Fibroblast of skin of left quadriceps (primary cell): ENCODE measurements around the gene ERAS.
A peak's percentile ranks its signal among the peaks of the same experiment; 100 is the strongest.

Experiments used
- DNase-seq, 2 experiments: peaks; one replicate each; pipeline ENCODE4 v3.0.0-alpha.2; 2013; ENCODE audit warnings: low read depth in 2 of 2

The ERAS gene

DNA sequence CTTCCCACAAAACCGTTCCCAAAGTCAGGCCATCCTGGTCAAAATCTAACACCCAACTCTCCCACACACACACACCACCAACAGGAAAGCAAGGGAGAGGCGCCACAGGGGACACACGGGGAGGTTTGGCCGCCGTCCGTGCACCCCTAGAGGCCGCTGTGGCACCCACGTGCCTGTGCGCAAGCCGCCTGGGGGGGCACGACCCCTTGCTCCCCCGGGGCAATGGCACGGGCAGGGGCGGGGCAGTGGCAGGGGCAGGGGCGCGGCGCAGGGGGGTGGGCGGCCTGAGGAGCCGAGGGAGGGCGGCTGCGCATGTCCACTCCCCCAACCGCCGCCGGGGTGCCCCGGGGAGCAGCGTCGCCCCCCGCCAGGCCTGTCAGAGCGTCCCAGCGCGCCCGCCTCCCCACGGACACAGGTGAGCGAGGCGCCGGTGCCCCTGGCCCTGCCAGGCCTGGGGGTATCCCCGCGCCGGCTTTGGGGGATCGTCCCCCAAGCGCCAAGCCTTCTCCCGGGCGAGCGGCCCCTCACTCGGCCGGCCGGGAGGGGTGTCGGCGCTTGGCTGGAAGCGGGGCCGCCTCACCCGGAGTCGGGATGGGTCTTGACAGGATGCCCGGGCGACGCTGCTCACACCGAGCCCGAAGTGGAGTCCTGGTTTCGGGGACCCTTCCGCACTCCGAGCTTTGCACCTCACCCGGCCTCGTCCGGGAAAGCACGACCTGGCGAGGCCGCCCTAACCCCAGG, at the start of gene ERAS:
Gene ERAS (plus strand): TSS at position 379 of the 741 bp plus-strand sequence. CDS start 2,611 bp downstream, outside the sequence.
- DNase-seq = no peak

DNA sequence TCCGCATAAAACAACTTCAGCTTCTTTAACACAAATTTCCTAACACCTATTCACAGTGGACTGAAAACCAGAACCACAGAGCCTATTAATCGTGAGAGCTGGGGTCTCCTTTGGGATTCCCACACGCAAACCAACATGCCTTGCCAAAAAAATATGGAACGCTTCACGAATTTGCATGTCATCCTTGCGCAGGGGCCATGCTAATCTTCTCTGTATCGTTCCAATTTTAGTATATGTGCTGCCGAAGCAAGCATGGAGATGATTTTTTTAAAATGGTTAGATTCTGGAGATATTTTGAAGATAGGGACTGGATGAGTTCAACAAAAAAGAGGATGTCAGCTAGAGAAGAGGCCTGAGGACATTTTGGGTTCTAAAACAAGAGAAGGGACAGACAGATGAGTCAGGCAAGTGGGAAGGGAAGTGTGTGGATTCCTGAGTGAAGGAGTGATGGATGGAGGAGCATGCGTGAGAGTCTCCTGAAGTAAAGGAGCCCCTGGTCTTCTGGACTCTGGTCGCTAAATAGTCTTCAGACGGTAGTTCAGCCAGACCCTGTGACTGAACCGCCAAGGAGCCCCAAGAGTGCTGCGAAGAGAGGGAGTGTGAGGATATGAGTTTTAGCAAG, 49.4 kb upstream of the ERAS start:
- DNase-seq = no peak

- DNase-seq = no peak
These were observed 46.9 kb upstream of the ERAS start for GRCh38 chrX:48779399-48779798.

DNA sequence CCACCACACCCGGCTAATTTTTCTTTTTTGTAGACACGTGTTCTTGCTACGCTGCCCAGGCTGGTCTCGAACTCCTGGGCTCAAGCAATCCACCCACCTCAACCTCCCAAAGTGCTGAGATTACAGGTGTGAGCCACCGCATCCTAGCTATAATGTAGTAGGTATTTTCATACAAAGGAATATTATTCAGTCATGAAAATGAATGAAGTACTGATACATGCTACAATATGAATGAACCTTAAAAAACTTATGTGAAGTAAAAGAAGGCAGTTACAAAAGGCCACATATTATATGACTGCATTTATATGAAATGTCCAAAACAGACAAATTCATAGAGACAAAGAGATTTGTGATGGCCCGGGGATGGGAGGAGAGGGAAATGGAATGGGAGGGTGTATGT, 44.6 kb upstream of the ERAS start:
- no peak for DNase-seq

GRCh38 chrX:48782216-48782615, 44.1 kb upstream of the ERAS start:
- DNase-seq = no peak

GRCh38 chrX:48782795-48783194, 43.5 kb upstream of the ERAS start:
- no peak for DNase-seq

DNA sequence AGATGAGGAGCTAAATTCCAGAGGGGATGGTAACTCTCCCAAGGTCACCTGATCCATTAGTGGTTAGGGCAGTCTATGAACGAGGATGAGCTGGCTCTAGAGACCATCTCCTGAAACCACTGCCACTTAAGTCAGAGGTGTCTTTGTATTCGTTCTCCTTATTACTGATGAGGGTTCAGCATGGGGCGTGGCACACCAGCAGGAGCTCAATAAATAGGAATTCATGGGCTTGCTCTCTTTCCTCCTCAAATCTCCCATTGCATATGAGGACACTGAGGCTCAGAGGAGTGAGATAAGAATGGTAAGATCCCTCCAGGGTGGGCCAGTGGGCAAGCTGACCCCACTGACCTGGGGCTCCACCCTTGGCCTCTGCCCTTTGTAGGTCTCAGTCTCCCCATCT, 41.6 kb upstream of the ERAS start:
- DNase-seq = no peak

GRCh38 chrX:48785186-48785539, 41.1 kb upstream of the ERAS start:
- no peak for DNase-seq

DNA sequence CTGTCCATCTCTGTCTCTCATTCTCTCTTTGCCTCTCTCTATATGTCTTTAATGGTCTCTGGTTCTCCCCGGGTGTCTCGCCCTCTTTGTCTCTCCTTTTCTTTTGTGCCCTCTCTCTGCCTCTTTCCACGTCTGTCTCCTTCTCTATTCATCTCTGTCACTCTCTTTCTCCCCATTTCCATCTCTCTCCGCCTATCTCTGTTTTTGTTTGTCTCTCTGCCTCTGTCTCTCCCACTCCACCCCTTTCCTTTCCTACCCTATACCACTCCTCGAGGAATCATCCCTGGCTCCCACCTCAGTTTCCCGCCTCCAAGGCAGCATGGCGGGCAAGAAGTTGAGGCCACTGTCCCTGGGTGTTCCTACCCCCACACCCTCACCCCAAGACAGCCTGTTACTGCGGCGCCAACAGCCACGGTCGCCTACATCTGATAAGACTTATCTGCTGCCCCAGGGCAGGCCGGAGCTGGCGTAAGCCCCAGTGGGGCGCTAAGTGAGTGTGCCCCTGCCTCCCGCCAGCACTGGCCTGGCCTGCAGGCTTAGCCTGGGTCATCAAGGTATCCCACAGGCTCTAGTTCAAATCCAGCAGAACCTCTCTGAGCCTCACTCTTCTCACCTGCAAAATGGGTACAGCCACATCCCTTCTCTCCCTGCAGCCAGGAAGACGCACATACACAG, 40.6 kb upstream of the ERAS start:
- DNase-seq = no peak

- DNase-seq = no peak
These were observed 39.9 kb upstream of the ERAS start, which contains the start of gene GATA1 for GRCh38 chrX:48786341-48786800. Gene GATA1, plus strand, starts transcription at chrX:48786590. Its CDS starts 4,520 bp downstream, at chrX:48791110.

DNA sequence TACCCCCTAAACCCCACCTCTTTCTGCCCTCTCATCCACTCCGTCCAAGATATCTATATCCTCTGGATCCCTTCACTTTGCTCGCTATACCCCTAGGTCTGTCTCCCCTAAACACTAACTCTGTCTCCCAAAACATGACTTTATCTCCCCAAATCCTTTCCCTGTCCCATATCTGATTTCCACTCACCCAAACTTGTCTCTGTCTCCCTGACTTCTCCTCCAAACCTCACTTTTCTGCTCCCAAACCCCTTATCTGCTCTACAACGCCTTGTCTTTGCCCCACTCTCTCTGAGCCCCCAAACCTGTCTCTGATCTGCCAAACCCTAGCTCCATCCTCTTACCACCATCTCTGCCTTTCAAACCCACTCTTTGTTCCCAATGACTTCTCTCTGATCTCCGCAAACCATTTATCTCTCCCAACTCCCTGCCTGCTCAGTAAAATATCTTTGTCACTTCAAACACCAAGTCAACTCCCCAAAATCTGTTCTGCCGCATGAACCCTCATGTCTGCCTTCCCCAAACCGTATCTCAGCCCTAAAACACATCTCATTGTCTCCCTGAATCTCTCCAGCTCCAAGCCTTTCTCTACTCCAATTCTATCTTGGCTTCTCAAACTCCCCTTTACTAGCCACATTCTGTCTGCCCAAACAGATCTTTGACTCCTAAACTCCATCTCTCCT, 39.3 kb upstream of the ERAS start:
- no peak for DNase-seq

GRCh38 chrX:48787505-48788443, 38.5 kb upstream of the ERAS start:
- DNase-seq = no peak

DNA sequence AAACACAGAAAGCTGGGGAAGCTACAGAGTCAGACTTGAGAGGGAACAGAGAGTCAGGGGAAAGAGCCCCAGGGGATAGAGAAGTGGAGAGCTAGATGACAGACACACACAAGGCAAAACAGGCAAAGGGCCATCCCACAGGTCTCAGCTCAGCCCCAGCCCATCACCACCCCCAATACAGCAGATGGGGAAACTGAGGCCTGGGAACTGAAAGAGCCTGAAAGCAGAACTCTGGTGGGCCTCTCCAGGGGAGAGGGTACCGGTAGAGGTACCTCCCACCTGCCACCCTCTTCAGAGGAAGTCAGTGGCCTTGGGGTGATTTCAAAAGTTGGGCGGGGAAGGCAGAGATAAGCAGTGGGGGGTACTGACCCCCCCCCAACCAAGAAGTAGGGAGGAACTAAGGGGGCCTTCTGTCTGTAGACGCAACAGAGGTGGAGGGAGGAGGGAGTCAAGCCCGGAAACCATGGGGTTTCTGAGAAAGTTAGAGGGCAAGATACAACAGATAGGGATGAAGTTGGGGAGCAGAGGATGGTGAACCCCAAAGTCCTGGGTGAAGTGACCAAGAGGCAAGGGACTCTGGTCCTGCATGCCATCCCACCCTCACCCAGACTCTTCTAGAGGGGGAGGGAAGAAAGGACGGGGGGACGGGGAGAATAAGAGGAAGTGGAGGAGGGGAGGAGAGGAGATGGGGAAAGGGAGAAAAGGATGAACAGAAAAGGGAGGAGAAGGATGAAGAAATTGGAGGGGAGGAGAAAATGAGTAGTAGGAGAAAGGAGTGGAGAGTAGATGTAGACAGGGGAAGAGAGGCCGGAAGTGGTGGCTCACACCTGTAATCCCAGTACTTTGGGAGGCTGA, 36.7 kb upstream of the ERAS start:
- no peak for DNase-seq

GRCh38 chrX:48790477-48790876, 35.8 kb upstream of the ERAS start:
- no peak for DNase-seq

- no peak for DNase-seq
These were observed 35.1 kb upstream of the ERAS start for GRCh38 chrX:48791063-48791820.

- DNase-seq = no peak
These were observed 34.1 kb upstream of the ERAS start for GRCh38 chrX:48792219-48792618.

GRCh38 chrX:48793935-48794334, 32.4 kb upstream of the ERAS start:
- no peak for DNase-seq

DNA sequence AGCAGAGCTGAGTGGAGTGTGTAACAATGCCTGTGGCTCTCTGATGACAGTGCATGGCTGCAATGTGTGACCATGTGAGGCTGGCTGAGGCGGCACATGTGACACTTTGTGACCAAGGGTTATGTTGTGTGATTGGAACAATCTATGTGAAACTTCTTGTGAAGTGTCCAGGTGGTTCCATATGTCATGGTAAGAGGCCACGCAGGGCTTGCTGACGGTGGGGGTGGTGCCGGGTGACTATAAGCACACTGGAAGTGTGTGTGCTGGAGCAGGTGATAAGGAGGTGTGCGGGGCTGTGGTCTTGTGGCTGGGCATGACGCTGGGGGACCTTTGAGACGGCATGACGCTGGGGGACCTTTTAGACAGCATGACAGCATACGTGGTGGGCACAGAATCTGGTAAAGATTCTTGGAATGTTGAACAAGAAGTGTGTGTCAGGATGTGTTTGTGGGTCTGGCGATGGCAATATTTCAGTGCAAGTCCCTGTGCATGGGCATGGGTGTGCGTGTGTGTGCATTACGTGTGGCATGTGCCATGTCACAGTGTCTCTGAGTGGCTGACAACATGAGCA, 31.9 kb upstream of the ERAS start:
- no peak for DNase-seq

- peak in 1 of 2 experiments; percentile 4 for DNase-seq
These were observed 31.3 kb upstream of the ERAS start for GRCh38 chrX:48794911-48795515.
